SK-N-MC (cell line): ENCODE data around the gene CDK9.

Experiments
- EZH2 ChIP-seq: fragments of 200-600 bp; sonication (generic); IDR thresholded peaks from one replicate; pipeline ENCODE4 v1.6.1; 2017; ENCODE audit warnings: antibody characterized with exemption
- POLR2AphosphoS5 ChIP-seq: IDR thresholded peaks from 2 replicates; pipeline ENCODE4 v1.6.1; 2012; ENCODE audit warnings: mild to moderate bottlenecking, low read depth, low read length, borderline replicate concordance

DNA sequence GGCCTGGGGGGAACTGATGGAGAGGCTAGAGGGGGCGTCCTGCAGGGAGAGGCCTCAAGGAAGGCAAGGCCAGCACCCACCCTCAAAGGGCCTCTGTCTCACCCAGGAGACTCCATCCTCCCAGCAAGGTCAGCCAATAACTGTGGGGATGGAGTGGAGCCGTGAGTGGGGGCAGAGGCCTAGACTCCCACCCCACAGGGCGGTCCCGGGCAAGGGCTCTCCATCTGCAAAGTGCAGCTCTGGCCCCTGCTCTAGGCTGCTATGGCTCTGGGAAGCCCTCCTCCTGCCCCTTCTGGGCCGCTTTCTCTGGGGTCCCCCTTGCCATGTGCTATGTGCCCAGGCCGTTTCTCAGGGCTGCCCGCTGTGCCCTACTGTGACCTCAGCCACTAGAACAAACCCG lies 30.9 kb downstream of the CDK9 start:
- TF ChIP-seq POLR2AphosphoS5 = no peak
- TF ChIP-seq EZH2 = no peak
